ENCODE measurements around the gene ENG. TPM values are rescaled to one million over a fixed set of nuclear protein-coding genes. Genes with fewer than 3 reads are reported as not detected.
"Not testable (repeated sequence)": the region's sequence is repeated elsewhere in the genome, so short reads cannot be mapped to it uniquely, and the experiment has no call there.

ENG gene
- total and polyA plus RNA-seq, 2 of the 4 experiments (the other 2 are of a cell fraction): 3.6 to 83.3 TPM

GRCh38 chr9:127870887-127871286 lies 16.4 kb upstream of the ENG start (continued):
- TF ChIP-seq MAZ (IDR thresholded peaks at IDR 0.05; ENCODE audit: borderline replicate concordance, low read depth, low read length): no peak

GRCh38 chr9:127870153-127870491 lies 15.7 kb upstream of the ENG start:
- H2BK15ac ChIP-seq (ENCODE audit: low read depth, low read length); H4K8ac ChIP-seq (ENCODE audit: low read depth in 2 of 2, low read length in 2 of 2); H3K14ac ChIP-seq (replicated peaks; ENCODE audit: low read depth, low read length); H4K91ac ChIP-seq (ENCODE audit: insufficient read depth, low read depth, low read length); H3K4ac ChIP-seq (ENCODE audit: low read depth, low read length); H3K79me1 ChIP-seq (ENCODE audit: low read depth in 1 of 2, low read length in 2 of 2); H2BK120ac ChIP-seq (ENCODE audit: low read depth, low read length); H4K20me1 ChIP-seq (ENCODE audit: insufficient read depth, low read length); DNase-seq; dilution Hi-C loops (cut with HindIII; ENCODE audit: low sequenced_read_pairs, unreplicated experiment); H3K4me3 ChIP-seq (ENCODE audit: insufficient read depth, low read depth, low read length); H3K56ac ChIP-seq (ENCODE audit: extremely low read depth, insufficient read depth, low read length); H2AFZ ChIP-seq (replicated peaks; ENCODE audit: low read length, poor library complexity); H3K4me2 ChIP-seq (ENCODE audit: low read depth, low read length); POLR2A ChIA-PET (ENCODE audit: unreplicated experiment); H3K9me1 ChIP-seq (ENCODE audit: insufficient read depth, low read length); BruUV-seq (replicated peaks); H3K27ac ChIP-seq (ENCODE audit: insufficient read depth, low read length); H3K9ac ChIP-seq (ENCODE audit: low read depth, low read length); H2BK20ac ChIP-seq (ENCODE audit: low read depth, low read length); in situ Hi-C loops (cut with MboI; ENCODE audit: low sequenced_read_pairs); H3K4me1 ChIP-seq (ENCODE audit: control insufficient read depth, insufficient read depth, low read length); ATAC-seq (ENCODE audit: low read depth); H3K27me3 ChIP-seq (ENCODE audit: control insufficient read depth, insufficient read depth, low read length); H3K18ac ChIP-seq (ENCODE audit: low read depth, low read length); H2BK5ac ChIP-seq (ENCODE audit: low read depth, low read length, poor library complexity, severe bottlenecking); H3K9me3 ChIP-seq (ENCODE audit: control insufficient read depth, insufficient read depth, low read length); H2AK5ac ChIP-seq (ENCODE audit: low read depth, low read length); H4K5ac ChIP-seq (ENCODE audit: low read depth, low read length); H3K23ac ChIP-seq (ENCODE audit: low read depth, low read length): not testable (repeated sequence)
- intact Hi-C loops (cut with micrococcal nuclease): loop anchor here (1.0 to 2.0 kb wide), 2 partner anchors 84 to 135 kb away; partner anchors contain the start of genes CDK9 and TOR2A
- 100% methylated on average over 4 of the region's 9 CpGs; no CpG with 5 or more reads in 1 of the 2 experiments for WGBS, 2 experiments (ENCODE audit: extremely low coverage in 2 of 2, insufficient read length in 1 of 2)
- CTCF ChIA-PET: interaction anchor here (0.7 to 1.6 kb wide), 8 partner anchors 14 to 136 kb away, joined by 3 to 8 read pairs (median 4); partner anchors contain the start of gene TOR2A
- Histone ChIP-seq H3K36me3 (ENCODE audit: control insufficient read depth, insufficient read depth, low read length) (peaks cover 33% of the 10 kb centered on the region), H2AK9ac (replicated peaks; ENCODE audit: low read depth, low read length, poor library complexity) (peak overlapping the region; percentile 31)
